Measurements from ENCODE around the gene EDAR.

Gene EDAR

GRCh38 chr2:108923019-108923700 lies 65.9 kb downstream of the EDAR start:
- no peak for DNase-seq

- DNase-seq: peak in 1 of 2 experiments; percentile 42
Observed at GRCh38 chr2:108922141-108922915, 66.7 kb downstream of the EDAR start.

GRCh38 chr2:108921096-108922030 lies 67.7 kb downstream of the EDAR start:
- DNase-seq: no peak

- DNase-seq: no peak
Observed at GRCh38 chr2:108920686-108921085, 68.3 kb downstream of the EDAR start.

- no peak for DNase-seq
Observed at GRCh38 chr2:108919571-108920373, 69.2 kb downstream of the EDAR start.

GRCh38 chr2:108918941-108919341 lies 70.1 kb downstream of the EDAR start:
- no peak for DNase-seq

- DNase-seq: no peak
Observed at GRCh38 chr2:108918156-108918874, 70.7 kb downstream of the EDAR start.

GRCh38 chr2:108917526-108917925 lies 71.5 kb downstream of the EDAR start:
- DNase-seq: no peak

GRCh38 chr2:108916796-108917421 lies 72.1 kb downstream of the EDAR start:
- DNase-seq: no peak

GRCh38 chr2:108916122-108916795 lies 72.8 kb downstream of the EDAR start:
- DNase-seq: no peak

- no peak for DNase-seq
Observed at GRCh38 chr2:108912629-108912902, 76.5 kb downstream of the EDAR start.

GRCh38 chr2:108911807-108912628 lies 77.0 kb downstream of the EDAR start:
- DNase-seq: no peak

GRCh38 chr2:108911401-108911800 lies 77.6 kb downstream of the EDAR start:
- DNase-seq: no peak

GRCh38 chr2:108910541-108911396 lies 78.3 kb downstream of the EDAR start:
- DNase-seq: no peak

GRCh38 chr2:108910011-108910431 lies 79.0 kb downstream of the EDAR start:
- DNase-seq: no peak

- no peak for DNase-seq
Observed at GRCh38 chr2:108909275-108909823, 79.7 kb downstream of the EDAR start.

GRCh38 chr2:108908713-108909070 lies 80.3 kb downstream of the EDAR start:
- no peak for DNase-seq

- no peak for DNase-seq
Observed at GRCh38 chr2:108907822-108908712, 81.0 kb downstream of the EDAR start.

Measured in NCI-H526 (cell line).